CD4-positive, alpha-beta T cell treated with Interleukin-6 at 100 ng/mL for 8 hours (primary cell): Measurements from ENCODE around the gene DCAF8L2.
"Not testable (repeated sequence)": the region's sequence is repeated elsewhere in the genome, so short reads cannot be mapped to it uniquely, and the experiment has no call there.

ENCODE experiments used
- DNase-seq: peaks from one replicate; pipeline ENCODE4 v3.0.0-alpha.2; 2020; ENCODE audit warnings: mixed read lengths, low spot score

DCAF8L2 gene

DNA sequence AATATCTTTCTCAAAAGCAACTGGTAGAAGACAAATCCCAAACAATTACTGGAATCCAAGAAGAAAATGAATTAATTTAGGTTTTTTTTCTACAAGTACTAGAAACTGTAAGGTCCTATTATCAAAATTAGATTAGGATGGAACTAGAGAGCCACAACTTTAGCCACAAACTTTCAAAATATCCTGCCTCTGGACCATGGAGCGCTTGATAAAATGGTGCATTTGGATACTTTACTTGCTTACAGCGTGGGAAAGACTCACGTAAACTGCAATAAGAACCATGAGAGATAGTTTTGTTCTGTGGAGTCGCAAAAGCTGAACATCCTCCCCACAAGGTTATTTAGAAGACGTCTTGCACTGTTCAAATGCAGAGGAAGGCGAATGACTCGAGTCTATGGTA, at the start of gene DCAF8L2:
Gene DCAF8L2 (plus strand): TSS at position 301 of the 400 bp plus-strand sequence. CDS start 156,552 bp downstream, outside the sequence.
- DNase-seq: no peak

DNA sequence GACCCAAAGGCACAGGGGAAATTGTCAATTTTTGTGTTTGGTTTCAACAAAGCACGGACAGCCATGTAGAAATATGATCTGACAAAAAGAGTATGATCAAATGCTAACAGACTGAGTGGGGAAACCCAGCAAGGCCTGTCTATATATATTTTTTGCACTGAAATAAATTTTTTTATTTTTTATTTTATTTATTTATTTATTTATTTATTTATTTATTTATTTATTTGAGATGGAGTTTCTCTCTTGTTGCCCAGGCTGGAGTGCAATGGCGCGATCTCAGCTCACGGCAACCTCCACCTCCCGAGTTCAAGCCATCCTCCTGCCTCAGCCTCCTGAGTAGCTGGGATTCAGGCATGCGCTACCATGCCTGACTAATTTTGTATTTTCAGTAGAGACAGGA, 49.0 kb upstream of the DCAF8L2 start:
- not testable (repeated sequence) for DNase-seq

DNA sequence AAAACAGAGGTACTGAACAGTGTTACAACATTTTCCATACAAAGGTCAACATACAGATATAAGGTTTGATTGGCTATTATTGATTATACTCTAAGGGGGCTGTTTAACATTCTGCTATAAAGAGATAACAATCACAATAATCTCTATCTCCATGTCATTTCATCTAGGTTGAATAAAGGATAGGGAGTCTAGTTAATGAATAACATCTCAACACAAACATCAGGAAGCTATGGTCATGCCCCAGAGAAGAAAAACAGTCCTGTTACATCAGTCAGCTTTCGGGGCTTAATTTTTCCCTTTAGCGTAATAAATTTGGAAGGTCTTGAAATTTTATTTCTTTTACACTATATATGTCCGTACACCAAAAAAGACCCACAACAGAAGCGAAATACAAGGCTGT, 41.5 kb upstream of the DCAF8L2 start:
- DNase-seq: no peak

DNA sequence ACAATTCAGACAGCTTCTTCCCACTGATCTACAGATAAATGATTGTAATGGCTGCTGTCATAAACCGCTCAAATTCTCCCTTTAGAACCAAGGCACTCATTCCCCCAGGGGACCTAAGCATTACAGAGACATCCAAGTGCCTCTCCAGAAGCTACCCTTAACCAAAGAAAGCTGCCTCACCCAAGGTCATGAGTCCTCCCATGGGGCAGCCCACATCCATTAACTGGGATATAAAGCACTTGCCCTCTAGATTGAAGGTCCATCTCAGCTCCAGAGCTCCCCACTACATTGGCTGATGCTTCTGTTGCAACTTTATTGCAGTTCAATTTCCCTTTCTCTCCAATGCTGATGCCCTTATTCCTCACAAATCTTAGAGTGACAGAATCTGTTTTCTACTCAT, 40.5 kb upstream of the DCAF8L2 start:
- DNase-seq: no peak

DNA sequence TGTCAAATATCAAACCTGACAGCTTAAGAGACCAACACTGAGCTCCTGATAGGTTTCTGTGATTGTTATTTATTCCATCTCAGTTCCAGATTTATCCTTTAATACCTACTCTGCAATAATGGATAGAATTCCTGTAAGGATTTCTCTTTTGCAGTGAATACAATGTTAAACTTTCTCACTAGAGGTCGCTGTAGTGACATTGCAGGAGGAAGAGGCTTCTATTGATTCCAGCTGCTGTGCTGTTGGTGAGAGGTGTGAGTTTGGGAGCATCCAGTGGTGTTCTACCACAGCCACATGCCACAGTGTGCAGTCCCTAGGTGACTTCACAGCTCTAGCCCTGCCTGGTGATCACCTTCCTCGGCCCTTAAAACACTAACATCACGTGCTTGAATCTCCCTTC, 34.6 kb upstream of the DCAF8L2 start:
- no peak for DNase-seq

DNA sequence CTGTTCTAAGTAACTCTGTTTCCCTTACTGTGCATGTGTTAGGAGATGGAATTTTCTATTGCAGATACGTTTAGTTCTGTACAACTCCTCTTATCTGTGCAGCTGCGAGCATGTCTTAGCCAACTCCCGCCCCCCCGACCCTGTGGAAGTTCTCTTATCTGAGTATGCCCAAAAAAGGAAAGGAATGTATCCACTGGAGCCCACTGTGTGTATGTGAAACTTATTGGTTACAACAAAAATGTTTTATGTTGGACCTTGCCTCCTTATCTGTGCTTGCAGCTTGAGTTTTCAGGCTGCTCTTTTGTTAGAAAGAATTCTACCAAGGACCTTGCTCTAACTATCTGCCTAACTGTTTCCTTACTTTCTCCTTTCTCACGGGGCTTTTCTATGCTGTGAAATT, 24.2 kb upstream of the DCAF8L2 start:
- DNase-seq: no peak

DNA sequence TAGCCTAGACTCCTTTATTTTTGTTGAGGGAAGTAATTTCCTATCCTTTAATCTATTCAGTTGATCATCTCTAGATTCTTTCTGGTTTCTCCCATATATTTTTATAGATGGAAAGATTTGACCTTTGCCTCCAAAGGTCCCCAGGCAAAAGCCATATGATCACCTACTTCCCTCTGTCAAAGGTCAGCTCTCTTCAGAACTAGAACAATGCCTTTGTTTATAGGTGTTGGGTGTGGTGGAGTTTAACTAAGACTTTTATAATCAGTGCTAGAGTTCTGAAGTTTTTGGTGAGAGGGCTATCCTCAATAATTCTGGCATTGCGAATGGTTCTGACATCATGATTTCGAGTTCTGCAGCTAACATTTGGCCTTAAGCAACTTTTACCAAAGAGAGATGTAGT, 19.0 kb upstream of the DCAF8L2 start:
- DNase-seq: no peak

DNA sequence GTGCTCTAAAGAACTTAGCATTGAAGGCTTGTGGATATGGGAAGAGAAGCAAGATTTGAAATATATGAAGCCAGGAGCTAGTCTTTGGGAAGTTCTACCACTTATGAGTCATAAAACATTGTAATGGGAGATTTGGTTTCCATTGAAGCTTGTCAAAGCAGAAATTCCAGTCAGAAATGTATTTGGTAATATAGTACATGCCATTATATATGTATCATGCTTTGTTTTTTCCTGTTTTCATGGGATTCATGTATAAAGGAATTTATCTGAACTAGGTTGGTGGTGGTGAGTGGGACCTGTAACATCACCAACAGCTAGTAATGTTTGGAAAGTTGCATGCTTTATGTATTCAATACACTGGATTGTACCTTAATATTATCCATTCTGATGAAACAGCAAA, 14.6 kb upstream of the DCAF8L2 start:
- DNase-seq: no peak

DNA sequence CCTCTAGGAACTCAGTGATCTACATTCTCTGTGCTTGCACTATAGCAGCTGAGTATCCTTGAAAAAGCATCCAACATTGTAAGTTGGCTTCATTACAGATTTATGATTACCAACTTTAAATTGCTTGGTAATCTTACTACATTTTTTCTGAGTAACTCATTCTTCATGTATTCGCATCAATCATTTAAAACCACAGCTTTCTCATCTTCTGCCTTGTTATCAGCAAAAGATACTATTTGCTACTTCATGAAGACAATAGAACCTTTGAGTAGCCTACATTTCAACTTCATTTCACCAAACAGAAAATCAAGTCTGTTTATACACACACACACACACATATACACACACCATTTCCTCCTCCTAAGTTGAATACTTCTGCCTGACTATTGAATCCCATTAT, 6.2 kb upstream of the DCAF8L2 start:
- DNase-seq: no peak

DNA sequence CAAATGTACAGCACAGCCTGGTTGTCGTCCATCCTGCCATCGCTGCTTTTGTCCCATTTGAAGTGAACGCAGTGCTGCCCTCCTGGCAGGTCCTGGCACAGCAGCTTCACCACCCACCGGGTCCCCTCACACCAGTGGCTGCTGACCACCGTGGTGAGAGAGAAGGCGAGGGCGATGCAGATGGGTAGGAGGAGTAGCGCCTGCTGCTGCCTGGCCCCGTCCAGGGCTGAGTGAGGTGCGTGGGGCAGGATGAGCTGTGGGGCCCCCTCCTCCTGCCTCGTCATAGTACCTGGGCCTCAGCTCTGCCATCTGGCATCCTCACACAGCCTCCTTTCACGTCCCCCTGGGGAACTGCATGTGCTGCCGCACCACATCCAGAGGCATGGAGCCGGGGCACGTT, 1.8 kb downstream of the DCAF8L2 start:
- DNase-seq: no peak

DNA sequence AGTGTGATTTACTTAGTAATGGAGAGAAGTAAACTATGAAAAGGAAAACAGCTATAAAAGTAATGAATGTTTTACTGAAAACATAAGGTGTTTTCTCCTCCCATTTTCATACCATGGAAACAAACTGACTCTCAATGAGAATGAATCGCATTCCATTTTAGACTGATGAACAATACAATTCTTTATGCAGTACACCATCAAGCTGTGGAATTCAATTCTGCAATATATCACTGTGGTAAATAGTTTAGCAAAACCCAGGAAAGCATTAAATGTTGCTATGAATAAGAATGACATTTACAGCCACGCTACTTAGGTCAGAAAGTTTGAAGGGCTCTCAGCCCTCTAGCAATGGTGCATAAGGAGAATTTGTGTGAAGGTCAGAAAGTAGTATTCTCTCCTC, 7.4 kb downstream of the DCAF8L2 start:
- DNase-seq: no peak

DNA sequence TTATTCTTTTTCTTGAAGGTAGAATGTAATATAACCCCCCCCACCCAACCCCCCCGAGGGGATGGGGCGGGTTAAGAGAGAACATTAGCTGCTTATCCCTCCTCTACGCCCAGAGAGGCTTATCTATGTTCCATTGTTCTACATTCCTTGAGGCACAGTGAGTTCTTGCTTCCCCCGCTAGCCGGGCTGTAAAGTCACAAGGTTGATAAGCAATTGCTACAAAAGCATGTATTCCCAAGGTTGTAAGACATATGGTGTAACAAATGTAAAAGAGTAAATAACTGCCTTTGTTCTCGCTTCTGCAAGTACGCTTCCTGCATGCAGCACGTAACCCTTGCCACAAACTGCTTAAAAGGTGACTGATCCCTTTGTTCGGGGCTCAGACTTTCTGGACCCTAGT, 8.2 kb downstream of the DCAF8L2 start:
- DNase-seq: no peak

DNA sequence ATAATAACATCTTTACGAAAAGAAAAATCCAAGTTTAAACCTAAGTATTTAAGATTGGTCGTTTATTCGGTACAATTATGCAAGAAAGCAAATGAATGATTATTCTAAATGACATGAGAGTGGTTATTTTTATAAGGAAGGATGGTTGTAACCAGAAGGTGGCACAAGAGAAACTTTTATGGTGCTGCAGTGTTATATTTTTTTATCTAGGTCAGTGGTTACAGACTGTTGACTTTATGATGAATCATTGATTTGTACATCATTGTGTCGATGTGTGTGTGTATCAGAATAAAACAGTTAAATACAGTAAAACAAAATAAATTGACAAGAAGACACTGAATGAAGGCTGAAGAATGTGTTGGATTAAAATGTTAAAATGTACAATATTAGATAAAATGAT, 9.8 kb downstream of the DCAF8L2 start:
- DNase-seq: no peak

DNA sequence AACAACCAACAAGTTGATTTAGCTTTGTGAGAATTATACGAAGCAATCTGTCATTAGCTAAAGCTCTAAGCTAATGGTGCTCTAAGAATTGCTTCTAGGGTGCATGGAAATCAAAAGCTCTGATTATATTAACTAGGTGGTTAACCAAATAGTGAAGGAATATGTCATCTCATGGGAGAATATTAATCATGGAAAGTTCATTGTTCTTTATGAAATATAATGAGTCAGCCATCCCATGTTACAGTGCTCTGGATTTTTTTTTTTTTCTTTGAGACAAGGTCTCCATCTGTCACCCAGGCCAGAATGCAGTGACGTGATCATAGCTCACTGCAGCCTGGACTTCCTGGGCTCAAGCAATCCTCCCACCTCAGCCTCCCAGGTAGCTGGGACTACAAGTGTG, 10.5 kb downstream of the DCAF8L2 start:
- no peak for DNase-seq

DNA sequence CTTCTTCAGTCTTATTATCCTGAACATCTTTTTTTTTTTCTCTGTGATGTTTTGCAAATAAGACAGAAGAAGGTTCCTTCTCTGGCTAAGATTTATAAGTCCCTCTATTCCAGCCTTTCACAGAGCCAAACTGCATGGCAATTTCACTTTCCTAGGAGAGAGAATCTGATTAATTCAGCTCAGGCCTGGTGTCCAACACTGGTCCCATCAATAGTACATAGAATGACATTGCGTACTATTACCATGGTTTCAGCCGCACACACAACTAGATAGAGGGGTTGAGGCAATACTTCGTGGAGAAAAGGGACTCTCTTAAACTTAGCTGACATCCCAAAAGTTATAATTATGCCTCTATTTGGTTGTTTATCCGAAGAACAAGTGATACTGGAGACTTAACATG, 18.5 kb downstream of the DCAF8L2 start:
- no peak for DNase-seq

DNA sequence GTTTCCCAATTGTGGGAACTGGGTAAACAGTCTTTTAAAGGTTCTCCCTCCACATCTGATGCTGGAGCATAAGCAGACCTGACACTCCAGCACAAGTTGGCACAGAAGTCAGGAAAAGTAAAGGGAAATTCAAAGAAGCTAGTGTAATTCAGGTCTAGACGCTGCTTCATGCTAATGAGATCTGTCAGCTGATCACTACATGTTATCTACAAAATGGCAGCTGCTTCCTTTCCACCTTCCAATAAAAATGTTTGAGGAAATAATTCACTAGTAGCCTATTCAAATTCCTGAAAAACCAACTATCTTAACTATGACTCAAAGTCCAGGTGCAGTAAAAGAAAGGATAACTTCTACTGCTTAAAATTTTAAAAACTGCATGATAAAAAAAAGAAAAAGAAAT, 29.3 kb downstream of the DCAF8L2 start:
- DNase-seq: no peak

DNA sequence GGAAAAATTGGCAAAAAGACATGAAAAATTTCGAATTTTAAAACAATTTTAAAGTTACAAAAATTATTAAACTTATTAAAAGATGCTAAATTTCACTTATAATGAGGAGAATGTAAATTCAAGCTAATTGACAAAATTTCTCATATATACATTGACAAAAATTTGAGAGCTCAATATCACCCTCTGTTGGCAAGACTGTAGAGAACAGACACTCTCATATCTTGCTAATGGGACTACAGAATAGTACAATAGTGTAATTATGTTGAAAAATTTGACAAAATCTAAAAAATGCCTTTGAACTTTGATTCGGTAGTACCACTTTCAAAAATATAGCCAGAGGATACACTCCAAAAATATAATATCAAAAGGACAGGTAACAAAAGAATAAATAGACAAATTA, 29.8 kb downstream of the DCAF8L2 start:
- DNase-seq: no peak

DNA sequence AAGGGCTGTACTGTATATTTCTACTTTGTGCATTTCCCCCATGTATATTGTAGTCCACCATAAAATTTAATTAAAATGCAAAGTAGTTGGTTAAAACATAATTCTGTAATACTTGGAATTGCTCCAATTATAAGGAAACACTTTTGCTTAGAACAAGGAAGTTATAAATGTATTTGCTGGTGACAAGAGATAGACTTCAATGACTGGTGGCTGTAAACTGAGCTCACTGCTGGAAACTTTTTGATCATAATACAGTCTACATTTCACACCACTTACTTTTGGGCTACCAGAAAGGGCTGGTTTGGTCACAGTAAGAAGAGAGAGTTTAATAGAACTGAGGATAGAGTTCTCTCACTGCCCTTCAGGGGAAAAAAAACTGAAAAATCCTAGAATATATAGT, 32.7 kb downstream of the DCAF8L2 start:
- DNase-seq: no peak

DNA sequence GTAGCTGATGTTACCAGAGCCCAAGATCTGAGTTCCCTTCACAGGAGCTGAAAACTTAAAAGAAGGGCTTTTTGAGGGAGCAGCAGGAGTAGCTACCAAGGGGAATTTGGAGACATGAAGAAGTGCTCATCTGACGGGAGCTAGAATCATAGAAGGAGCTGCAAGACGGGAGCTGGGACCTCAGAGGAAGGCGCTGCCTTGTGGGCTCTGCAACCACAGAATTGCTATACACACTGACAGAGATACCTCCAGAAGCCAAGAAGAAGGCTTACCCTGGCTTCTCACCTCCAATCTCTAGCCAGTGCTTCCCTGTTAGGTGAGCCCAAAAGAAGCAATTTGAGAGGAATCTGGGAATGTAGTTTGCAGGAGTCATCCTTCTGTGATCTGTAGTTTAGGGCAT, 35.9 kb downstream of the DCAF8L2 start:
- no peak for DNase-seq

DNA sequence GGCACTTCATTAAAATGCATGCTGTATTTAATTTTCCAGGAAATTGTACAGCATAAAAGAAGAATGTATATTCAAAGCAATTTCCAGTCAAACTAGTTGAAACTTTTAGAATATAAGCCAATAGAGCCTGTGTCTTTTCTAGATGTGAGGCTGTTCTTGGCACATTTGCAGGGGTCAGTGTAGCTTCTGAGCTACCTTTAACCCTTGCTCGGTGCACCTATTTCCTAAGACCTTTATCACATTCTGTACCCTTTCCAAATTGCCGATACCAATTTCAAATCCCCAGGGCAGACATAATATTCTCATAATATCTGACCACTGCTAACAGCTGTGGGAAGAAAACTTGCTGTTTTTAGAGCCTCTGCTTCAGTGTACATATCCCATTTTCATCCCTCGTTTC, 43.2 kb downstream of the DCAF8L2 start:
- DNase-seq: no peak

DNA sequence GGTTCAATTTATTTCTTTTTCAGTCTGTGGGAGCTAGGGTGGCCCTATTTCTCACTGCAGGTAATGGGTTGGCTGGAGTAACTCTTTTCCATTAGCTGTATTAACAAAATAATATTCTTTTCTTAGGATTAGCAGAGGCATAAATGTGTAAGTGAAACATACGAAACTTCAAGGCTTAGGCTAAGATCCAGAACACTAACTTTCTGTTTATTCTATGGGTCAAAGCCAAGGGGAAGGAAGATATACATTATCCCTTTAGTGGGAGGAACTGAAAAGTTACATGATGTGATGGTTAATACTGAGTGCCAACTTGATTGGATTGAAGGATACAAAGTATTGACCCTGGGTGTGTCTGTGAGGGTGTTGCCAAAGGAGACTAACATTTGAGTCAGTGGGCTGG, 66.4 kb downstream of the DCAF8L2 start:
- no peak for DNase-seq

DNA sequence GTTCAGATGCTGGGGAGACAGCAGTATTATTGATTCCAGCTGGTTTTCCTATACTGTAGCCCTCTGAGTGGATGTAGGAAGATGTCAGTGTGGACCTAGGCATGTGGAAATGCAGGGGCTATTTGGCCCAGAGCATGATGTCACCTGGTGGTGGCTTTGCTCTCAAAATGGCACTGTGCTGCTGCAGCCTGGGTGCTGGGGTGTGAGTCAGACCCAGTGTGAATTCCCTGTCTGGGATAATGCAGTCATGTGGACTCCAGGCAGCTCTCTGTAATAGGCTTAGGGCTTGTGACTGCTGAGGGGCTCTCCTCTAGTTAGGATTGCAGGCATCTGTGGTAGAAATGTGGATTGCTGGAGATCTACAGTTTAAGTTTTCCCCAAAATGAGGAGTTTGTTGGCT, 70.7 kb downstream of the DCAF8L2 start:
- no peak for DNase-seq

DNA sequence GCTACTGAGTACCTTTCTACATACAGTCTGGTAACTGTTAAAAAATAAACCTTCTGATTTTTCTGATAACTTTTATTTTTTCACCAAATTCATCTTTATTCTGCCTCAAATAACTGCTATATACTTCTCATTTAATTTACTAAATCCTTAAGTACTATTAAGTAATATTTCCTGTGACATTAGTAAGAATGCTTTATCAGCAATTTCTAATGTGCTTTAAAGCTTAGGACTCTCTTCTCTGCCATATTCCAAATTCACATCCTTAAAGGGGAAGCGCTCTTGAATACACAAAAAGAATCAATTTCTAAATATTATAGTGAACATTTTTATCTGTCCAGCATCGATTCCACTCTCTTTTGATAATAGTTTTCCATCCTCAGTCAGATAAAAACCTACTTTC, 81.1 kb downstream of the DCAF8L2 start:
- no peak for DNase-seq

DNA sequence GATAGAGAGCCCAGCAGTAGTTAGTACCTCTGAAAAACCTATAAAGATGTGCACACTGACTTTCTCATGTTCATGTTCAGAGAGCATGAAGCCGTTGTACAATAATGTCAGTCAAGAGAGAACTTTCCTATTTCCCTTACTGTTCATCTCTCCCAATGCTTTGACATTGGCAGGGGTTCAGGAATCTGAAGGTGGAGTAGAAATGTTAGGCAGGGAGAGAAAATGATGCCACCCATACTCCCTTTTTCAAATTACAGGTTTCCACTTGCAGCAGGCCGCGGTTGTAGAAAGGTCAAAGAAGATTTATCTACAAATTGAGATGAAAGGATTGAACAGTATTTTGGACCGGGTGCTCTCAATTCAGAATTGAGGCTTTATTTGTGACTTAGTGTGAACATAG, 84.3 kb downstream of the DCAF8L2 start:
- no peak for DNase-seq

DNA sequence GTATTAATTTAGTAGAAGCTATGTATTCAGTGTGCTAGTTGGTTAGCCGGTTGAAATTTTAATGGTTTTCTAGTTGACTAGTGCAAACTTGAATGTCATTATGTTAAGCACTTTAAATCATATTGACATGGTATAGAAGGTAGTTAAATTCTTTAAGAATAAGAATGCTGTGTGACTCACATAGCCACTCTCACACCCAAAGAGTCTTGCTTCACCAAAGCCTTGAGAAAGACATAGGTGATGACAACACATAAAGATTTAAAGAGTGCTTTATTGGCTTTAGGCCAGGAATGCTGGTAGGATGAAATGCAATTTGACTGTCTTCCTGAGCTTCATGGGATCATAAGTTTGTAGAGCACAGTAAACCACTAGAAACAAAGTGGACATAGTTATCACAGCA, 85.3 kb downstream of the DCAF8L2 start:
- DNase-seq: no peak
